Peyer's patch (tissue), 4 donors: ENCODE results near the gene FRMD7.

Experiments
- CTCF ChIP-seq, 6 experiments: fragments of 450-650 bp in 4 of 6; fragments of 200-600 bp in 2 of 6; sonication (generic) in 1 of 6; IDR thresholded peaks; one replicate each; pipeline ENCODE4 v1.5.1; 2017 to 2019; ENCODE audit warnings: antibody characterized with exemption in 6 of 6, mild to moderate bottlenecking in 3 of 6, moderate library complexity in 1 of 6
- POLR2A ChIP-seq, 2 donors: fragments of 450-650 bp; IDR thresholded peaks; one replicate each; pipeline ENCODE4 v1.5.1; 2017; ENCODE audit warnings: antibody characterized with exemption in 2 of 2, mild to moderate bottlenecking in 2 of 2, moderate library complexity in 2 of 2

DNA sequence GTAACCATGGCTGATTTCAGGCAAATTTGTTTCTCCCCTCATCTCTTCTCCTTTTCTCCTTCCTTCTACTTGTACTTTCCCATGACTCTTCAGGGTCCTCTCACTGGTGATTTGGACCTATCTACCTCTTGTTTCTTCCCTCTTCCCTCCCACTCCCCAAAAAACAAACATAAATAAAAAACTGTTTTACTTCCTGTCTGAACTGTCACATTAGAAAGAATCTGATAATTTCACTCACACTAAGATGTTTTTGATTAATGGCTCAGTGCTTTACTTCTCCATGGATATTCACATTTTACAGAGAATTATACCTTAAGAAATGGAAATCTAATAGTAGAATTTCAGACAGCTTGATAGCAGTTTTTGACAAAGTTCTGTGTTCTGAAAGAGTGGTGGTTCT lies 97.6 kb downstream of the FRMD7 start:
- no peak for TF ChIP-seq CTCF (IDR thresholded peaks at IDR 0.05)
- no peak for TF ChIP-seq POLR2A (IDR thresholded peaks at IDR 0.05)
